Psoas muscle (tissue), 8 donors: ENCODE data around the gene PKD1. TPM values are rescaled to one million over a fixed set of nuclear protein-coding genes. Genes with fewer than 3 reads are reported as not detected.

Experiments
- ATAC-seq, 4 donors: fragments of 200-7000 bp; cut with Tn5 transposase; one replicate each; pipeline ENCODE4 v1.9.1; 2020; ENCODE audit warnings: moderate library complexity in 3 of 4, mild to moderate bottlenecking in 2 of 4
- DNase-seq, 2 donors: peaks; one replicate each; pipeline ENCODE4 v3.0.0-alpha.2; 2020
- H3K27ac ChIP-seq: fragments of 200-600 bp; one replicate; pipeline ENCODE4 v1.8.0; 2022
- H3K27me3 ChIP-seq, 3 donors: fragments of 200-600 bp in 1 of 3; one replicate each; pipeline versions ENCODE4 v1.6.1 to v1.8.0; 2013 to 2022; ENCODE audit warnings: low read length in 2 of 3, mild to moderate bottlenecking in 2 of 3, moderate library complexity in 1 of 3; ENCODE audit not compliant: insufficient read depth in 3 of 3
- H3K36me3 ChIP-seq, 2 donors: fragments of 200-600 bp in 1 of 2; one replicate each; pipeline versions ENCODE4 v1.6.1 to v1.8.0; 2013 to 2022; ENCODE audit warnings: low read depth in 1 of 2, mild to moderate bottlenecking in 1 of 2, moderate library complexity in 1 of 2; ENCODE audit not compliant: insufficient read depth in 1 of 2
- H3K4me1 ChIP-seq: fragments of 200-600 bp; one replicate; pipeline ENCODE4 v1.8.0; 2022
- H3K4me3 ChIP-seq: fragments of 200-600 bp; one replicate; pipeline ENCODE4 v1.8.0; 2022; ENCODE audit warnings: mild to moderate bottlenecking
- H3K9me3 ChIP-seq: fragments of 200-600 bp; one replicate; pipeline ENCODE4 v1.8.0; 2022
- CTCF ChIP-seq: fragments of 200-600 bp; IDR thresholded peaks from one replicate; pipeline ENCODE4 v1.8.0; 2022; ENCODE audit warnings: antibody characterized with exemption
- WGBS, 3 donors: extraction: QIAGEN DNeasy Blood & Tissue Kit; methylation state at CpG; one replicate each; pipeline versions ENCODE4 v1.1.6 to v1.1.7; 2013; 5-methylcytosine and 5-hydroxymethylcytosine counted together
- intact Hi-C, 2 donors: fragments of 100-400 bp; cut with DNase I; formaldehyde crosslinking; loops; one replicate each; pipeline versions ENCODE4 v1.11.0 to v1.14.2; 2022
- polyA plus RNA-seq, 3 donors: library from polyadenylated mRNA; stranded (reverse); fragments of 200-250 nt; gene quantifications; one replicate each; pipeline ENCODE4 v1.2.3, GENCODE V29; 2013
- total RNA-seq, 4 donors: library from RNA; stranded (reverse); fragmentation: NEBNext Ultra II Directional in 2 of 4; extraction: Animal tissue kit (Norgen Biotek cat#: 25700) in 2 of 4; gene quantifications; one replicate each; pipeline versions ENCODE4 v1.2.1 to v1.2.4, GENCODE V29; 2021 to 2023
- donor health status: healthy with polysubstance abuse.
- donor health status: DM: no; HTN: no; CAD: no; lungs with moderate emphysema.
- donor health status: Bipolar disorder and iron deficiency.
- donor health status: healthy.
- donor health status: DM: yes; HTN: yes; CAD: no.
- donor health status: DM: no; HTN: no; CAD: no.
- donor health status: DM: no; HTN: no; CAD: no.
- donor health status: DM: yes; HTN: yes; CAD: no.

The PKD1 gene
- total and polyA plus RNA-seq, 7 donors, result 33.9 to 123 (median 74.1) TPM

DNA sequence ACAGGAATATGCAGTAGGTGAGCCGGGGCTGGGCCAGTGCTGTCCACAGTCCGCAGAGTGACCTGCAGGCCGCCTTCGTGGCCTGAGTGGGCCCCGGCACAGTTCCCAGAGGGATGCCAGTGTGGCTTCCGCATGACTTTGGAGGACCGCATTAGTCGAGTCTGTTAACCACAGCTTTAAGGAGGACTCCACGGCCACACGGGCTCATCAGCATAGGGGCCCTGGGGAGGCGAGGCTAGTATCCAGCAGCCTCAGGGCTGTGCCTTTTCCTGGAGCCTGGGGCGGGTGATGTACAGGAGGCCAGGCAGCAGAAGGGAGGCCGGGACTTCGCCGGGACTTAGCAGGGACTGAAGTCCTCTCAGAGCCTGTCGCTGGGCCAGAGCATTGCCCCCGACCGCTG, 74.7 kb downstream of the PKD1 start:
- TF ChIP-seq CTCF, result no peak
- DNase-seq, result no peak

DNA sequence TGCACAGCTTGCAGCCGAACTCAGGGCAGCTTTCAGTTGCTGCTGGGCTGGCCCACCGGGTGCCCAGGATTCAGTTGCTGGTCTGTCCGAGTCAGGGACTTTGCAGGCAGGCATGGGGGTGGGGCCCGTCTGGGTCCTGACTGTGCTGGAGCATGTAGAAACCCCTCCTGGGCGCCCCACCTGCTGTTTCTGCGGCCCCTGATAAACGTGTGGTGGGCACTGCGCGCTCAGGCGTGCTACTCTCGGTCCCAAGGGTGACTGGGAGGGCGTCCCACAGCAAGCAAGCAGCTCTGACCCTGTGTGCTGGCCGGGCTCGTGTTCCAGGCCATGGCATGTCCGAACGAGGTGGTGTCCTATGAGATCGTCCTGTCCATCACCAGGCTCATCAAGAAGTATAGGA, 75.4 kb downstream of the PKD1 start:
- TF ChIP-seq CTCF, result no peak
- H3K27me3 ChIP-seq, result no peaks in the 10 kb centered on the region
- 84 to 92% (median 87%) methylated on average over 17 of the region's 17 CpGs for WGBS, 3 donors
- H3K4me1 ChIP-seq, result no peaks in the 10 kb centered on the region
- no peak overlapping the region for H3K4me3 ChIP-seq
- H3K27ac ChIP-seq, result no peak overlapping the region
- peaks cover 3 to 81% of the 10 kb centered on the region in 2 donors for H3K36me3 ChIP-seq
- intact Hi-C loops, result no loop called here
- no peaks in the 10 kb centered on the region for H3K9me3 ChIP-seq
- ATAC-seq (no peak), DNase-seq (no peak)

More for the DNA sequence above, 74.7 kb downstream of the PKD1 start:
- H3K4me1 ChIP-seq, result no peaks in the 10 kb centered on the region
- WGBS, 3 donors, result 91 to 95% (median 94%) methylated on average over 18 of the region's 18 CpGs
- H3K27me3 ChIP-seq, result no peaks in the 10 kb centered on the region
- intact Hi-C loops, result no loop called here
- H3K9me3 ChIP-seq, result no peaks in the 10 kb centered on the region
- no peak overlapping the region for H3K4me3 ChIP-seq
- peaks cover 4 to 85% of the 10 kb centered on the region in 2 donors for H3K36me3 ChIP-seq
- no peak for ATAC-seq
- no peak overlapping the region for H3K27ac ChIP-seq

DNA sequence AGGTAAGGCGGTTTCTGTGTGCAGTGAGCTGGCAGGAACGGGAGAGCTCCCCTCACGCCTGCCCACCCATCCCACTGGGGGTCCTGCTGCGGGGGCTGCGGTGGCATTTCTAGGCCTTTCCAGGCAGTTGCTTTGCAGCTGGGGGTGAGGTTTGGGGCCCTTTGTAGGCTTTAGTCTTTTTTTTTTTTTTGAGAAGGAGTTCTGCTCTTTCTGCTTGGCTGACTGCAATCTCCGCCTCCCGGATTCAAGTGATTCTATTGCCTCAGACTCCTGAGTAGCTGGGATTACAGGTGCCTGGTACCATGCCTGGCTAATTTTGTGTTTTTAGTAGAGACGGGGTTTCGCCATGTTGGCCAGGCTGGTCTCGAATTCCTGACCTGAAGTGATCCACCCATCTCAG, 76.8 kb downstream of the PKD1 start:
- 86 to 90% (median 90%) methylated on average over 10 of the region's 10 CpGs for WGBS, 3 donors
- no peaks in the 10 kb centered on the region for H3K27me3 ChIP-seq
- H3K4me1 ChIP-seq, result no peaks in the 10 kb centered on the region
- TF ChIP-seq CTCF, result no peak
- peaks cover 3 to 84% of the 10 kb centered on the region in 2 donors for H3K36me3 ChIP-seq
- DNase-seq (no peak), ATAC-seq (no peak)
- no peak overlapping the region for H3K27ac ChIP-seq
- no peak overlapping the region for H3K4me3 ChIP-seq
- intact Hi-C loops, result no loop called here
- H3K9me3 ChIP-seq, result no peaks in the 10 kb centered on the region

GRCh38 chr16:2058420-2058819, 77.3 kb downstream of the PKD1 start:
- intact Hi-C loops, result no loop called here
- no peak for DNase-seq
- WGBS, 3 donors, result 82 to 90% (median 88%) methylated on average over 13 of the region's 13 CpGs
- H3K27me3 ChIP-seq, result no peaks in the 10 kb centered on the region
- no peak for TF ChIP-seq CTCF
- peaks cover 3 to 84% of the 10 kb centered on the region in 2 donors for H3K36me3 ChIP-seq
- H3K4me3 ChIP-seq, result no peak overlapping the region
- ATAC-seq, result no peak
- no peaks in the 10 kb centered on the region for H3K9me3 ChIP-seq
- no peaks in the 10 kb centered on the region for H3K4me1 ChIP-seq
- H3K27ac ChIP-seq, result no peak overlapping the region

DNA sequence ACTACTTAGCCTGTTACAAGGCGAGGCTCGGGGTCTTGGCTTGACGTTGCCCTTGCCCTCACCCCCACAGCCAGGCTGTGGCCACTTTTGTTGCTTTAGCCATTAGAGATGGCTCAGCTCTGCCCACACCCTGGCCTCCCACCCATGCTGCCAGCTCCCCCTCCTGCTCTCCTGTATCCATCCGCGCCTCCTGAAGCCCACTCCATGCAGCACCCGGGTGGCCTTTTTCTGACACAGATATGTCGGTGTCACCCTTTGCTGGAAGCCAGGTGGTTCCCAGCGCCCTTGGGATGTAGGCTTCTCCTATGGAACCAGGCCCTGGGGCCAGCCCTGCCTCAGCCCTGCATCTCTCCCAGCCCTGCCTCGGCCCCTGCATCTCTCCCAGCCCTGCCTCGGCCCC, 78.3 kb downstream of the PKD1 start:
- intact Hi-C loops, result no loop called here

More for the DNA sequence above, 78.3 kb downstream of the PKD1 start:
- H3K27me3 ChIP-seq, result no peaks in the 10 kb centered on the region
- peaks cover 3 to 84% of the 10 kb centered on the region in 2 donors for H3K36me3 ChIP-seq
- no peak overlapping the region for H3K4me3 ChIP-seq
- no peaks in the 10 kb centered on the region for H3K4me1 ChIP-seq
- H3K27ac ChIP-seq, result no peak overlapping the region
- no peak for TF ChIP-seq CTCF
- DNase-seq, result no peak
- 83 to 92% (median 89%) methylated on average over 8 to 10 of the region's 10 CpGs for whole genome bisulfite sequencing, 3 donors
- no peaks in the 10 kb centered on the region for H3K9me3 ChIP-seq
- ATAC-seq, result no peak
